ENCODE measurements around the gene TTC21B. TPM values are rescaled to one million over a fixed set of nuclear protein-coding genes. Genes with fewer than 3 reads are reported as not detected.
A peak's percentile ranks its signal among the peaks of the same experiment; 100 is the strongest.

TTC21B gene
- total RNA-seq (2022) (12.0 and 14.7 TPM in 2 replicates), Bru-seq, nascent RNA (percentile 69 among the genes with signal in this experiment), BruChase-seq, experiment 1, labeled RNA remaining after a 6-hour chase (percentile 56 among the genes with signal in this experiment), BruChase-seq, experiment 2, labeled RNA remaining after a 2-hour chase (percentile 66 among the genes with signal in this experiment)
- long read RNA-seq, full-length matches to known transcripts = 3 of 6 reads
- long read RNA-seq, partial matches to known transcripts = 1 of 6 reads
- long read RNA-seq, other reads (novel, unspliced or antisense) = 2 of 6 reads

- H3K9me3 Mint-ChIP-seq (ENCODE audit: low read depth, unreplicated experiment) = no peaks in the 10 kb centered on the region
- peak; percentile 80 for TF ChIP-seq CTCF (IDR thresholded peaks at IDR 0.05; ENCODE audit: unreplicated experiment)
- no peaks in the 10 kb centered on the region for H3K4me1 Mint-ChIP-seq (ENCODE audit: low read depth, unreplicated experiment)
- intact Hi-C loops (cut with micrococcal nuclease; ENCODE audit: unreplicated experiment) = loop anchor here (1.0 to 2.0 kb wide), 3 partner anchors 174 to 465 kb away; partner anchors contain the start of gene SCN1A
- no peak within 1 kb of the TSS for H3K4me3 Mint-ChIP-seq (ENCODE audit: low read depth, unreplicated experiment)
- DNase-seq = peak; percentile 97
- no peaks in the 10 kb centered on the region for H3K36me3 Mint-ChIP-seq (ENCODE audit: insufficient read depth, unreplicated experiment)
- no peak within 1 kb of the TSS for H3K27ac Mint-ChIP-seq (ENCODE audit: unreplicated experiment)
- CTCF ChIA-PET = interaction anchor here (0.6 to 1.9 kb wide), 8 partner anchors 12 to 501 kb away, joined by 3 to 9 read pairs (median 4); partner anchors contain the start of gene SCN1A
- no peaks in the 10 kb centered on the region for H3K27me3 Mint-ChIP-seq (ENCODE audit: unreplicated experiment)
- no TSS peak for BruUV-seq (replicated peaks)
Measured at GRCh38 chr2:165953655-165954606, at the start of gene TTC21B. Gene TTC21B (minus strand): TSS chr2:165953776. CDS start chr2:165953705, 71 bp downstream.

- no TSS peak for BruUV-seq (replicated peaks)
- no peaks in the 10 kb centered on the region for H3K36me3 Mint-ChIP-seq (ENCODE audit: insufficient read depth, unreplicated experiment)
- H3K9me3 Mint-ChIP-seq (ENCODE audit: low read depth, unreplicated experiment) = no peaks in the 10 kb centered on the region
- no peaks in the 10 kb centered on the region for H3K27me3 Mint-ChIP-seq (ENCODE audit: unreplicated experiment)
- no peak for TF ChIP-seq CTCF (IDR thresholded peaks at IDR 0.05; ENCODE audit: unreplicated experiment)
- no peak overlapping the region for H3K4me3 Mint-ChIP-seq (ENCODE audit: low read depth, unreplicated experiment)
- CTCF ChIA-PET = no interaction called here
- H3K4me1 Mint-ChIP-seq (ENCODE audit: low read depth, unreplicated experiment) = no peaks in the 10 kb centered on the region
- no peak overlapping the region for H3K27ac Mint-ChIP-seq (ENCODE audit: unreplicated experiment)
- intact Hi-C loops (cut with micrococcal nuclease; ENCODE audit: unreplicated experiment) = no loop called here
- no peak for DNase-seq
Measured at GRCh38 chr2:166000401-166000800, 46.8 kb upstream of the TTC21B start.

- no peaks in the 10 kb centered on the region for H3K4me1 Mint-ChIP-seq (ENCODE audit: low read depth, unreplicated experiment)
- no peak overlapping the region for H3K4me3 Mint-ChIP-seq (ENCODE audit: low read depth, unreplicated experiment)
- H3K36me3 Mint-ChIP-seq (ENCODE audit: insufficient read depth, unreplicated experiment) = no peaks in the 10 kb centered on the region
- H3K27ac Mint-ChIP-seq (ENCODE audit: unreplicated experiment) = no peak overlapping the region
- no peaks in the 10 kb centered on the region for H3K27me3 Mint-ChIP-seq (ENCODE audit: unreplicated experiment)
- H3K9me3 Mint-ChIP-seq (ENCODE audit: low read depth, unreplicated experiment) = no peaks in the 10 kb centered on the region
- intact Hi-C loops (cut with micrococcal nuclease; ENCODE audit: unreplicated experiment) = no loop called here
- CTCF ChIA-PET = no interaction called here
- no peak for DNase-seq
- no peak for TF ChIP-seq CTCF (IDR thresholded peaks at IDR 0.05; ENCODE audit: unreplicated experiment)
- BruUV-seq (replicated peaks) = no TSS peak
Measured at GRCh38 chr2:165990846-165991245, 37.3 kb upstream of the TTC21B start.

GRCh38 chr2:165989851-165990250 lies 36.3 kb upstream of the TTC21B start:
- no TSS peak for BruUV-seq (replicated peaks)
- Mint-ChIP-seq H3K36me3 (ENCODE audit: insufficient read depth, unreplicated experiment) (no peaks in the 10 kb centered on the region), H3K27ac (ENCODE audit: unreplicated experiment) (no peak overlapping the region), H3K4me1 (ENCODE audit: low read depth, unreplicated experiment) (no peaks in the 10 kb centered on the region), H3K4me3 (ENCODE audit: low read depth, unreplicated experiment) (no peak overlapping the region), H3K9me3 (ENCODE audit: low read depth, unreplicated experiment) (no peaks in the 10 kb centered on the region), H3K27me3 (ENCODE audit: unreplicated experiment) (no peaks in the 10 kb centered on the region)
- DNase-seq = no peak
- intact Hi-C loops (cut with micrococcal nuclease; ENCODE audit: unreplicated experiment) = no loop called here
- TF ChIP-seq CTCF (IDR thresholded peaks at IDR 0.05; ENCODE audit: unreplicated experiment) = no peak
- CTCF ChIA-PET = no interaction called here

All from Calu3 (cell line).